Measurements from ENCODE around the gene SLC8A1.

SLC8A1 gene

GRCh38 chr2:40420478-40420877 lies 31.4 kb downstream of the SLC8A1 start:
- no peak for DNase-seq (ENCODE audit: low spot score)

GRCh38 chr2:40419364-40419762 lies 32.5 kb downstream of the SLC8A1 start:
- DNase-seq (ENCODE audit: low spot score): no peak

- DNase-seq (ENCODE audit: low spot score): no peak
Measured at GRCh38 chr2:40418614-40419363, 33.1 kb downstream of the SLC8A1 start.

- DNase-seq (ENCODE audit: low spot score): no peak
Measured at GRCh38 chr2:40416486-40416885, 35.4 kb downstream of the SLC8A1 start.

- DNase-seq (ENCODE audit: low spot score): no peak
Measured at GRCh38 chr2:40415391-40415790, 36.5 kb downstream of the SLC8A1 start.

GRCh38 chr2:40412456-40412855 lies 39.4 kb downstream of the SLC8A1 start:
- no peak for DNase-seq (ENCODE audit: low spot score)

GRCh38 chr2:40410695-40411094 lies 41.2 kb downstream of the SLC8A1 start:
- no peak for DNase-seq (ENCODE audit: low spot score)

GRCh38 chr2:40409734-40410133 lies 42.2 kb downstream of the SLC8A1 start:
- DNase-seq (ENCODE audit: low spot score): no peak

- no peak for DNase-seq (ENCODE audit: low spot score)
Measured at GRCh38 chr2:40406485-40407289, 45.2 kb downstream of the SLC8A1 start.

GRCh38 chr2:40405465-40405864 lies 46.4 kb downstream of the SLC8A1 start:
- DNase-seq (ENCODE audit: low spot score): no peak

- DNase-seq (ENCODE audit: low spot score): no peak
Measured at GRCh38 chr2:40404517-40404916, 47.4 kb downstream of the SLC8A1 start.

- DNase-seq (ENCODE audit: low spot score): peak; percentile 4
Measured at GRCh38 chr2:40403233-40403836, 48.6 kb downstream of the SLC8A1 start.

- no peak for DNase-seq (ENCODE audit: low spot score)
Measured at GRCh38 chr2:40401896-40402295, 50.0 kb downstream of the SLC8A1 start.

GRCh38 chr2:40400336-40400953 lies 51.4 kb downstream of the SLC8A1 start:
- no peak for DNase-seq (ENCODE audit: low spot score)

- no peak for DNase-seq (ENCODE audit: low spot score)
Measured at GRCh38 chr2:40397765-40398164, 54.1 kb downstream of the SLC8A1 start.

- DNase-seq (ENCODE audit: low spot score): no peak
Measured at GRCh38 chr2:40396124-40396523, 55.8 kb downstream of the SLC8A1 start.

- DNase-seq (ENCODE audit: low spot score): no peak
Measured at GRCh38 chr2:40395169-40396073, 56.5 kb downstream of the SLC8A1 start.

GRCh38 chr2:40394597-40394996 lies 57.3 kb downstream of the SLC8A1 start:
- DNase-seq (ENCODE audit: low spot score): no peak

GRCh38 chr2:40394031-40394430 lies 57.9 kb downstream of the SLC8A1 start:
- DNase-seq (ENCODE audit: low spot score): no peak

GRCh38 chr2:40388161-40388560 lies 63.7 kb downstream of the SLC8A1 start:
- DNase-seq (ENCODE audit: low spot score): no peak

GRCh38 chr2:40386177-40386576 lies 65.7 kb downstream of the SLC8A1 start:
- DNase-seq (ENCODE audit: low spot score): no peak

GRCh38 chr2:40384714-40385113 lies 67.2 kb downstream of the SLC8A1 start:
- DNase-seq (ENCODE audit: low spot score): no peak

Measured in COLO829 (cell line).